ENCODE measurements around the gene LRIG2. TPM values are rescaled to one million over a fixed set of nuclear protein-coding genes. Genes with fewer than 3 reads are reported as not detected.

LRIG2 gene
- total RNA-seq, 4 donors from 2014 or later: 7.9 to 86.1 (median 22.0) TPM

GRCh38 chr1:113133759-113134158, 60.8 kb downstream of the LRIG2 start:
- 65% methylated on average over 2 of the region's 2 CpGs for WGBS
- no peak for DNase-seq (ENCODE audit: low spot score in 2 of 2)
- H3K9me3 ChIP-seq: no peaks in the 10 kb centered on the region
- no peaks in the 10 kb centered on the region for H3K27me3 ChIP-seq
- no peaks in the 10 kb centered on the region for H3K4me1 ChIP-seq
- no peak overlapping the region for H3K4me3 ChIP-seq
- H3K27ac ChIP-seq: no peak overlapping the region
- H3K36me3 ChIP-seq: no peaks in the 10 kb centered on the region
- no peak for TF ChIP-seq EP300 (IDR thresholded peaks at IDR 0.05)
- TF ChIP-seq CTCF (IDR thresholded peaks at IDR 0.05): no peak
- no peak for TF ChIP-seq POLR2AphosphoS5 (IDR thresholded peaks at IDR 0.05)
- no peak for TF ChIP-seq POLR2A (IDR thresholded peaks at IDR 0.05)

GRCh38 chr1:113135460-113135859, 62.5 kb downstream of the LRIG2 start:
- peaks cover 1% of the 10 kb centered on the region for H3K4me1 ChIP-seq
- no peak for DNase-seq (ENCODE audit: low spot score in 2 of 2)
- no peaks in the 10 kb centered on the region for H3K9me3 ChIP-seq
- H3K36me3 ChIP-seq: no peaks in the 10 kb centered on the region
- H3K27ac ChIP-seq: no peak overlapping the region
- 79% methylated on average over 1 of the region's 1 CpG for WGBS
- TF ChIP-seq CTCF (IDR thresholded peaks at IDR 0.05) (no peak), POLR2AphosphoS5 (IDR thresholded peaks at IDR 0.05) (no peak), EP300 (IDR thresholded peaks at IDR 0.05) (no peak), POLR2A (IDR thresholded peaks at IDR 0.05) (no peak)
- H3K4me3 ChIP-seq: no peak overlapping the region
- no peaks in the 10 kb centered on the region for H3K27me3 ChIP-seq

- no peak overlapping the region for H3K27ac ChIP-seq
- WGBS: 62% methylated on average over 1 of the region's 1 CpG
Observed at GRCh38 chr1:113136476-113136875, 63.5 kb downstream of the LRIG2 start.

GRCh38 chr1:113137563-113137962, 64.6 kb downstream of the LRIG2 start:
- Histone ChIP-seq H3K27ac (no peak overlapping the region), H3K27me3 (no peaks in the 10 kb centered on the region), H3K9me3 (no peaks in the 10 kb centered on the region), H3K4me3 (no peak overlapping the region), H3K4me1 (peaks cover 20% of the 10 kb centered on the region), H3K36me3 (no peaks in the 10 kb centered on the region)
- 66% methylated on average over 3 of the region's 3 CpGs for WGBS
- DNase-seq (ENCODE audit: low spot score in 2 of 2): no peak
- TF ChIP-seq POLR2AphosphoS5 (IDR thresholded peaks at IDR 0.05) (no peak), POLR2A (IDR thresholded peaks at IDR 0.05) (no peak), CTCF (IDR thresholded peaks at IDR 0.05) (no peak), EP300 (IDR thresholded peaks at IDR 0.05) (no peak)

More at GRCh38 chr1:113136476-113136875, 63.5 kb downstream of the LRIG2 start:
- Histone ChIP-seq H3K9me3 (no peaks in the 10 kb centered on the region), H3K36me3 (no peaks in the 10 kb centered on the region), H3K4me3 (no peak overlapping the region), H3K4me1 (peaks cover 11% of the 10 kb centered on the region), H3K27me3 (no peaks in the 10 kb centered on the region)
- no peak for DNase-seq (ENCODE audit: low spot score in 2 of 2)
- TF ChIP-seq POLR2A (IDR thresholded peaks at IDR 0.05) (no peak), EP300 (IDR thresholded peaks at IDR 0.05) (no peak), POLR2AphosphoS5 (IDR thresholded peaks at IDR 0.05) (no peak)

GRCh38 chr1:113138778-113139177, 65.8 kb downstream of the LRIG2 start:
- Histone ChIP-seq H3K27me3 (no peaks in the 10 kb centered on the region), H3K9me3 (no peaks in the 10 kb centered on the region), H3K36me3 (no peaks in the 10 kb centered on the region), H3K4me3 (no peak overlapping the region), H3K27ac (no peak overlapping the region), H3K4me1 (peaks cover 27% of the 10 kb centered on the region)
- TF ChIP-seq EP300 (IDR thresholded peaks at IDR 0.05) (no peak), POLR2A (IDR thresholded peaks at IDR 0.05) (no peak), POLR2AphosphoS5 (IDR thresholded peaks at IDR 0.05) (no peak), CTCF (IDR thresholded peaks at IDR 0.05) (no peak)
- no peak for DNase-seq (ENCODE audit: low spot score in 2 of 2)

- H3K4me1 ChIP-seq: peaks cover 27% of the 10 kb centered on the region
- H3K36me3 ChIP-seq: no peaks in the 10 kb centered on the region
- no peaks in the 10 kb centered on the region for H3K27me3 ChIP-seq
- no peak for TF ChIP-seq POLR2AphosphoS5 (IDR thresholded peaks at IDR 0.05)
- TF ChIP-seq CTCF (IDR thresholded peaks at IDR 0.05): no peak
- no peak for TF ChIP-seq POLR2A (IDR thresholded peaks at IDR 0.05)
- no peak for TF ChIP-seq EP300 (IDR thresholded peaks at IDR 0.05)
- H3K9me3 ChIP-seq: no peaks in the 10 kb centered on the region
- no peak for DNase-seq (ENCODE audit: low spot score in 2 of 2)
- H3K27ac ChIP-seq: no peak overlapping the region
- WGBS: 88% methylated on average over 1 of the region's 1 CpG
- no peak overlapping the region for H3K4me3 ChIP-seq
Observed at GRCh38 chr1:113140176-113140575, 67.2 kb downstream of the LRIG2 start.
